Measurements from ENCODE around the gene L1TD1.
"Not testable (repeated sequence)": the region's sequence is repeated elsewhere in the genome, so short reads cannot be mapped to it uniquely, and the experiment has no call there.

The L1TD1 gene

GRCh38 chr1:62207187-62207586 is 12.5 kb downstream of the L1TD1 start:
- DNase-seq (ENCODE audit: low read depth), result no peak

GRCh38 chr1:62208087-62208486 is 13.4 kb downstream of the L1TD1 start:
- no peak for DNase-seq (ENCODE audit: low read depth)

- DNase-seq (ENCODE audit: low read depth), result no peak
Observed at GRCh38 chr1:62208970-62209369, 14.3 kb downstream of the L1TD1 start.

- DNase-seq (ENCODE audit: low read depth), result no peak
Observed at GRCh38 chr1:62209931-62210595, 15.4 kb downstream of the L1TD1 start.

- no peak for DNase-seq (ENCODE audit: low read depth)
Observed at GRCh38 chr1:62210960-62211359, 16.3 kb downstream of the L1TD1 start.

- no peak for DNase-seq (ENCODE audit: low read depth)
Observed at GRCh38 chr1:62212411-62212810, 17.8 kb downstream of the L1TD1 start.

GRCh38 chr1:62213075-62213914 is 18.6 kb downstream of the L1TD1 start:
- DNase-seq (ENCODE audit: low read depth), result no peak

- DNase-seq (ENCODE audit: low read depth), result no peak
Observed at GRCh38 chr1:62218604-62219003, 24.0 kb downstream of the L1TD1 start.

- not testable (repeated sequence) for DNase-seq (ENCODE audit: low read depth)
Observed at GRCh38 chr1:62220456-62220855, 25.8 kb downstream of the L1TD1 start.

- DNase-seq (ENCODE audit: low read depth), result no peak
Observed at GRCh38 chr1:62221171-62221570, 26.5 kb downstream of the L1TD1 start.

GRCh38 chr1:62222321-62222720 is 27.7 kb downstream of the L1TD1 start:
- DNase-seq (ENCODE audit: low read depth), result no peak

GRCh38 chr1:62224182-62224581 is 29.5 kb downstream of the L1TD1 start:
- no peak for DNase-seq (ENCODE audit: low read depth)

- DNase-seq (ENCODE audit: low read depth), result no peak
Observed at GRCh38 chr1:62227496-62227895, 32.8 kb downstream of the L1TD1 start.

GRCh38 chr1:62228136-62228882 is 33.7 kb downstream of the L1TD1 start:
- no peak for DNase-seq (ENCODE audit: low read depth)

GRCh38 chr1:62228883-62229187 is 34.2 kb downstream of the L1TD1 start:
- DNase-seq (ENCODE audit: low read depth), result no peak

- no peak for DNase-seq (ENCODE audit: low read depth)
Observed at GRCh38 chr1:62229468-62229867, 34.8 kb downstream of the L1TD1 start.

- no peak for DNase-seq (ENCODE audit: low read depth)
Observed at GRCh38 chr1:62229932-62230331, 35.3 kb downstream of the L1TD1 start.

GRCh38 chr1:62230718-62231117 is 36.1 kb downstream of the L1TD1 start:
- peak; percentile 50 for DNase-seq (ENCODE audit: low read depth)

GRCh38 chr1:62232871-62233278 is 38.2 kb downstream of the L1TD1 start:
- no peak for DNase-seq (ENCODE audit: low read depth)

GRCh38 chr1:62233926-62234450 is 39.3 kb downstream of the L1TD1 start:
- DNase-seq (ENCODE audit: low read depth), result no peak

GRCh38 chr1:62234688-62235087 is 40.0 kb downstream of the L1TD1 start:
- DNase-seq (ENCODE audit: low read depth), result no peak

- DNase-seq (ENCODE audit: low read depth), result no peak
Observed at GRCh38 chr1:62235576-62235975, 40.9 kb downstream of the L1TD1 start.

- DNase-seq (ENCODE audit: low read depth), result no peak
Observed at GRCh38 chr1:62237361-62237760, 42.7 kb downstream of the L1TD1 start.
